K562 (cell line): ENCODE measurements around the gene COL4A1. TPM values are rescaled to one million over a fixed set of nuclear protein-coding genes. Genes with fewer than 3 reads are reported as not detected.

Experiments
- ATAC-seq: fragments of 200-7000 bp; cut with Tn5 transposase; 3 replicates; pipeline ENCODE4 v1.9.1; 2020; ENCODE audit warnings: moderate library complexity
- BruUV-seq: library from RNA; stranded (reverse); fragments of 400-500 nt; replicated peaks from 2 replicates; lab custom pipeline; 2021; lab: Mats Ljungman, UMichigan
- CTCF ChIA-PET: fragments of 300-600 bp; formaldehyde crosslinking; extraction: SDS; loops from one replicate; lab custom pipeline; 2021; ENCODE audit warnings: low intra/inter-chr PET ratio; lab: Yijun Ruan, JAX
- POLR2A ChIA-PET: fragments of 300-600, 350-650 bp; sonication (Branson Sonifier 250); formaldehyde crosslinking; extraction: SDS; loops from one replicate; lab custom pipeline; 2021; ENCODE audit warnings: antibody characterized with exemption, inconsistent platforms; lab: Yijun Ruan, JAX
- DNase-seq, 4 experiments: peaks; one replicate each; pipeline versions ENCODE4 v3.0.0 to v3.0.0-alpha.2; 2011 to 2018; ENCODE audit warnings: low spot score in 3 of 4, mixed read lengths in 3 of 4; ENCODE audit errors: extremely low read depth in 1 of 4
- FAIRE-seq: peaks from 2 replicates; lab custom pipeline; 2011; peaks lifted over from hg19 to GRCh38; lab: Jason Lieb, UNC
- H2AFZ ChIP-seq: 2 replicates; pipeline ENCODE4 v1.6.0; 2011; ENCODE audit warnings: low read depth, low read length, control low read depth, inconsistent platforms
- H3K27ac ChIP-seq: fragments of 200-600 bp; 3 replicates; pipeline ENCODE4 v1.8.0; 2011; ENCODE audit warnings: low read depth, mild to moderate bottlenecking, control low read depth, inconsistent platforms, low read length, moderate library complexity, mixed read lengths; ENCODE audit errors: extremely low read depth
- H3K27me3 ChIP-seq, 2 experiments: fragments of 300-600 bp in 1 of 2; 2 replicates in 1 of 2; 3 replicates in 1 of 2; pipeline versions ENCODE4 v1.6.0 to v1.8.0; 2011; ENCODE audit warnings: inconsistent platforms in 2 of 2, low read length in 2 of 2, mild to moderate bottlenecking in 1 of 2, mixed read lengths in 1 of 2, moderate library complexity in 1 of 2; ENCODE audit not compliant: control insufficient read depth in 2 of 2, insufficient read depth in 2 of 2
- H3K36me3 ChIP-seq: fragments of 300-600 bp; 3 replicates; pipeline ENCODE4 v1.8.0; 2011; ENCODE audit warnings: mild to moderate bottlenecking, low read length, inconsistent platforms; ENCODE audit not compliant: control insufficient read depth, insufficient read depth
- H3K4me1 ChIP-seq, 2 experiments: fragments of 200-600 bp in 1 of 2; replicated peaks in 1 of 2; 2 replicates in 1 of 2; 3 replicates in 1 of 2; pipeline versions ENCODE4 v1.5.1 to v1.8.0; 2011; ENCODE audit warnings: inconsistent platforms in 2 of 2, low read length in 2 of 2, mild to moderate bottlenecking in 1 of 2, mixed read lengths in 1 of 2, moderate library complexity in 1 of 2; ENCODE audit not compliant: control insufficient read depth in 2 of 2, insufficient read depth in 2 of 2
- H3K4me2 ChIP-seq: 2 replicates; pipeline ENCODE4 v1.6.1; 2011; ENCODE audit warnings: low read length, control low read depth, inconsistent platforms, mixed read lengths; ENCODE audit not compliant: insufficient read depth
- H3K4me3 ChIP-seq: fragments of 200-600 bp; sonication (generic), shearing (Covaris generic); 2 replicates; pipeline ENCODE4 v1.5.1; 2016; ENCODE audit warnings: control low read depth, inconsistent platforms
- H3K79me2 ChIP-seq: fragments of 200-600 bp; 3 replicates; pipeline ENCODE4 v1.8.0; 2011; ENCODE audit warnings: low read length, inconsistent platforms; ENCODE audit not compliant: control insufficient read depth, insufficient read depth
- H3K9ac ChIP-seq, 2 experiments: 2 replicates each; pipeline versions ENCODE4 v1.6.0 to v1.6.1; 2011; ENCODE audit warnings: low read depth in 2 of 2, low read length in 2 of 2, control low read depth in 1 of 2, inconsistent platforms in 1 of 2, mild to moderate bottlenecking in 1 of 2, mixed read lengths in 1 of 2; ENCODE audit not compliant: insufficient read depth in 1 of 2
- H3K9me1 ChIP-seq: one replicate; pipeline ENCODE4 v1.6.0; 2011; ENCODE audit warnings: inconsistent platforms, mild to moderate bottlenecking, low read length, moderate library complexity; ENCODE audit not compliant: control insufficient read depth, insufficient read depth
- H3K9me3 ChIP-seq: replicated peaks from 2 replicates; pipeline ENCODE4 v1.5.1; 2011; ENCODE audit warnings: low read depth, low read length, inconsistent platforms; ENCODE audit not compliant: control insufficient read depth, insufficient read depth
- H4K20me1 ChIP-seq: replicated peaks from 2 replicates; pipeline ENCODE4 v1.6.1; 2011; ENCODE audit warnings: low read length, inconsistent platforms, mixed read lengths; ENCODE audit not compliant: control insufficient read depth, insufficient read depth
- NFE2L1 ChIP-seq: fragments of 450-650 bp; IDR thresholded peaks from 2 replicates; pipeline ENCODE4 v1.6.1; 2016; ENCODE audit warnings: missing genetic modification characterization, low read depth, mild to moderate bottlenecking, missing compliant biosample characterization, moderate library complexity, borderline replicate concordance
- SRSF1 ChIP-seq: fragments of 200-400 bp; formaldehyde crosslinking; IDR thresholded peaks from 2 replicates; pipeline ENCODE4 v1.6.1; 2017; ENCODE audit warnings: mild to moderate bottlenecking, low read depth, low read length, moderate library complexity
- U2AF2 ChIP-seq: fragments of 200-400 bp; formaldehyde crosslinking; optimal IDR thresholded peaks from 2 replicates; pipeline ENCODE3; 2017; ENCODE audit warnings: low read depth, mild to moderate bottlenecking, low read length
- ZNF121 ChIP-seq: sonication (generic); formaldehyde crosslinking; conservative IDR thresholded peaks from 2 replicates; pipeline ENCODE4 v1.8.0; 2022; ENCODE audit warnings: missing genetic modification reagents
- ZNF311 ChIP-seq: fragments of 250-450 bp; sonication (Bioruptor Pico); IDR thresholded peaks from 2 replicates; pipeline ENCODE4 v1.4.0; 2020; ENCODE audit warnings: mild to moderate bottlenecking, moderate library complexity
- ZNF57 ChIP-seq: fragments of 450-650 bp; formaldehyde crosslinking; IDR thresholded peaks from 2 replicates; pipeline ENCODE4 v1.4.0; 2020; ENCODE audit warnings: mild to moderate bottlenecking, moderate library complexity
- ZNF586 ChIP-seq: fragments of 450-650 bp; formaldehyde crosslinking; conservative IDR thresholded peaks from 2 replicates; pipeline ENCODE4 v1.4.0; 2020; ENCODE audit warnings: mild to moderate bottlenecking, moderate library complexity
- ZSCAN32 ChIP-seq: fragments of 450-650 bp; formaldehyde crosslinking; IDR thresholded peaks from 2 replicates; pipeline ENCODE4 v1.4.0; 2020; ENCODE audit warnings: mild to moderate bottlenecking, moderate library complexity
- WGBS: fragments of 100-300 bp; shearing (Covaris generic); methylation state at CpG from one replicate; pipeline ENCODE4 v1.1.6; 2016; ENCODE audit warnings: low coverage, mixed read lengths; ENCODE audit not compliant: insufficient coverage; ENCODE audit errors: missing lambda C conversion rate; 5-methylcytosine and 5-hydroxymethylcytosine counted together
- in situ Hi-C: fragments of 300-500 bp; cut with MboI; formaldehyde crosslinking; loops from 4 replicates; pipeline ENCODE4 v1.15.0; 2018; ENCODE audit warnings: inconsistent platforms, mixed read lengths
- intact Hi-C: fragments of 100-400 bp; cut with micrococcal nuclease; formaldehyde crosslinking; loops from 2 replicates; pipeline ENCODE4 v1.14.2; 2022
- polyA plus RNA-seq, 8 experiments: library from polyadenylated mRNA; depleted of rRNA in 4 of 8; stranded (reverse) in 5 of 8; unstranded in 3 of 8; fragments of >200 nt; fragmentation: Nextera tagmentation in 2 of 8; fragmentation: Illumina TruSeq in 1 of 8; extraction: Ambion mirVana in 2 of 8; extraction: Trizol in 1 of 8; gene quantifications; 2 replicates each; pipeline versions ENCODE4 v1.2.1 to v1.2.3, GENCODE V29; 2011 to 2014; ENCODE audit warnings: inconsistent platforms in 1 of 8, missing spikeins in 1 of 8
- total RNA-seq, 7 experiments: library from RNA; depleted of rRNA in 6 of 7; stranded (reverse); fragments of >200 nt in 6 of 7; fragmentation: Illumina TruSeq in 2 of 7; extraction: Trizol in 2 of 7; gene quantifications; 2 replicates each; pipeline versions ENCODE4 v1.2.1 to v1.2.3, GENCODE V29; 2011 to 2021; ENCODE audit warnings: low replicate concordance in 1 of 7
- TF ChIP-seq, protein P1 (sequence below): fragments of 250-450 bp; sonication (Bioruptor Pico); IDR thresholded peaks from 2 replicates; pipeline ENCODE4 v1.4.0; 2020; ENCODE audit warnings: mild to moderate bottlenecking
- TF ChIP-seq, protein P2 (sequence below): fragments of 450-650 bp; IDR thresholded peaks from 2 replicates; pipeline ENCODE4 v1.6.1; 2014; ENCODE audit warnings: low read depth, mild to moderate bottlenecking, moderate library complexity, borderline replicate concordance

Gene COL4A1
- total and polyA plus RNA-seq, 9 of the 15 experiments (the other 6 are each of a cell fraction or from before 2014, with no cell fraction given), result 0.35 TPM; not detected in 8

DNA sequence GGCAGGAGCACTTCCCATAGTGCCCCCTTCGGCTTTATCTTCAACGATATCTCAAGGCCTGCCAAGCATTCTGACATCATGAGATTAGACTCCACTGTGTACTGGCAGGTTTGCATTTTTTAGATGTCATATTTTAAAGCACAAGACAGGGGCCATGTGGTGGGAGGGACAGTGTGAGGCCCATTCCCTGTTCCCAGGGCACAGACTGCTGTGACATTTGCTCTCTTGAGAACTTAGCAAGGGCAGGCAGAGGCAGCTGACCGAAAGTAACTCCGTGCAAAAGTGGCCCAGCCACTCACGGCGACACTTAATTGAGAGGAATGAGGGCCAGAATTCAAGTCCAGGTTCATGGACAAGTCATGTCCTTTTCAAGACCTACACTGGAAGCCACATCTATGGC lies 201.8 kb downstream of the COL4A1 start:
- Histone ChIP-seq H3K79me2 (no peaks in the 10 kb centered on the region), H3K4me3 (no peak overlapping the region), H3K9me3 (no peaks in the 10 kb centered on the region), H4K20me1 (no peaks in the 10 kb centered on the region), H3K4me1 (peaks cover 0 to 3% of the 10 kb centered on the region in 2 experiments; a peak in 1 of 5 replicates), H3K27me3 (0 out of 5 replicates have a peak, but pooled peaks cover 0 to 6% of the 10 kb centered on the region in 2 experiments), H2AFZ (no peak overlapping the region), H3K4me2 (no peak overlapping the region), H3K9me1 (no peaks in the 10 kb centered on the region), H3K36me3 (no peaks in the 10 kb centered on the region), H3K27ac (no peak overlapping the region), H3K9ac (no peak overlapping the region)
- ChIA-PET CTCF (no interaction called here), POLR2A (interaction anchor here (0.7 kb wide), 1 partner anchor 81 kb away, joined by 3 read pairs; no protein-coding TSS in a partner anchor)
- no peak for ATAC-seq
- no peak for FAIRE-seq
- in situ Hi-C loops (loop anchor here (25.0 kb wide), 1 partner anchor 1143 kb away; no protein-coding TSS in a partner anchor), intact Hi-C loops (no loop called here)
- no peak for DNase-seq
- no TSS peak for BruUV-seq
- no peak for TF ChIP-seq ZNF311 (CRISPR knock-in tag)
- TF ChIP-seq SRSF1, result no peak
- TF ChIP-seq NFE2L1 (tag), result no peak
- no peak for TF ChIP-seq ZNF57 (CRISPR knock-in tag)
- TF ChIP-seq, protein P1, sequence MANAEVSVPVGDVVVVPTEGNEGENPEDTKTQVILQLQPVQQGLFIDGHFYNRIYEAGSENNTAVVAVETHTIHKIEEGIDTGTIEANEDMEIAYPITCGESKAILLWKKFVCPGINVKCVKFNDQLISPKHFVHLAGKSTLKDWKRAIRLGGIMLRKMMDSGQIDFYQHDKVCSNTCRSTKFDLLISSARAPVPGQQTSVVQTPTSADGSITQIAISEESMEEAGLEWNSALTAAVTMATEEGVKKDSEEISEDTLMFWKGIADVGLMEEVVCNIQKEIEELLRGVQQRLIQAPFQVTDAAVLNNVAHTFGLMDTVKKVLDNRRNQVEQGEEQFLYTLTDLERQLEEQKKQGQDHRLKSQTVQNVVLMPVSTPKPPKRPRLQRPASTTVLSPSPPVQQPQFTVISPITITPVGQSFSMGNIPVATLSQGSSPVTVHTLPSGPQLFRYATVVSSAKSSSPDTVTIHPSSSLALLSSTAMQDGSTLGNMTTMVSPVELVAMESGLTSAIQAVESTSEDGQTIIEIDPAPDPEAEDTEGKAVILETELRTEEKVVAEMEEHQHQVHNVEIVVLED, result no peak
- TF ChIP-seq ZSCAN32 (CRISPR knock-in tag), result no peak
- TF ChIP-seq U2AF2, result no peak
- TF ChIP-seq ZNF586 (CRISPR knock-in tag), result no peak
- no peak for TF ChIP-seq ZNF121 (CRISPR knock-in tag)
- TF ChIP-seq, protein P2, sequence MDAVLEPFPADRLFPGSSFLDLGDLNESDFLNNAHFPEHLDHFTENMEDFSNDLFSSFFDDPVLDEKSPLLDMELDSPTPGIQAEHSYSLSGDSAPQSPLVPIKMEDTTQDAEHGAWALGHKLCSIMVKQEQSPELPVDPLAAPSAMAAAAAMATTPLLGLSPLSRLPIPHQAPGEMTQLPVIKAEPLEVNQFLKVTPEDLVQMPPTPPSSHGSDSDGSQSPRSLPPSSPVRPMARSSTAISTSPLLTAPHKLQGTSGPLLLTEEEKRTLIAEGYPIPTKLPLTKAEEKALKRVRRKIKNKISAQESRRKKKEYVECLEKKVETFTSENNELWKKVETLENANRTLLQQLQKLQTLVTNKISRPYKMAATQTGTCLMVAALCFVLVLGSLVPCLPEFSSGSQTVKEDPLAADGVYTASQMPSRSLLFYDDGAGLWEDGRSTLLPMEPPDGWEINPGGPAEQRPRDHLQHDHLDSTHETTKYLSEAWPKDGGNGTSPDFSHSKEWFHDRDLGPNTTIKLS, result no peak
- WGBS, result 0% methylated on average over 6 of the region's 6 CpGs
